ENCODE measurements around the gene HGF.

- TF ChIP-seq CTCF (conservative IDR thresholded peaks at IDR 0.05; ENCODE audit: low read length) (no peak), EZH2phosphoT487 (IDR thresholded peaks at IDR 0.05; ENCODE audit: borderline replicate concordance) (no peak)
Observed at GRCh38 chr7:81694711-81695110, 75.1 kb downstream of the HGF start.

All from Loucy (cell line).